NCI-H1694 treated with DMSO at 0.1 percent for 48 hours (cell line): ENCODE data around the gene UCKL1.

ENCODE experiments used
- DNase-seq: peaks from one replicate; lab custom pipeline; 2025; lab: John Stamatoyannopoulos, UW

The UCKL1 gene

DNA sequence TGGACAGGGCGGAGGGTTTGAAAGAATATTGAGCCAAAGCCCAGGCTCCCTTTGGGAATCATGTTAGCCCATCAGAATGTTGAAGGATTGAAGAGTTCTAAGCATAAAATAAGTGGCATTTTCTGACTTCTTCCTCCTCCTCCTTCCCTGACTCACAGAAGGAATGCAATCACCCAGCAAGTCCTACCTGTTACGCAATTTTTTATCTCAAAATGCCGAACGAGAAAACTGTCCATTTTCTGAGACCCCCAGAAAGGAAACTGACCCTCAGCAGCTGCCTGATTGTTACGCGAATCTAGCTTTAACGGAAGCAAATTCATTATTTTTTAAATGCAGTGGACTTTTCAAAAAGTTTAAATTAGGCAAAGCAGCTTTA lies 66.0 kb downstream of the UCKL1 start:
- no peak for DNase-seq
